ENCODE results near the gene MRPL4. TPM values are rescaled to one million over a fixed set of nuclear protein-coding genes. Genes with fewer than 3 reads are reported as not detected.

The MRPL4 gene
- total RNA-seq, 4 donors from 2014 or later: 44.1 to 89.6 (median 62.5) TPM

DNA sequence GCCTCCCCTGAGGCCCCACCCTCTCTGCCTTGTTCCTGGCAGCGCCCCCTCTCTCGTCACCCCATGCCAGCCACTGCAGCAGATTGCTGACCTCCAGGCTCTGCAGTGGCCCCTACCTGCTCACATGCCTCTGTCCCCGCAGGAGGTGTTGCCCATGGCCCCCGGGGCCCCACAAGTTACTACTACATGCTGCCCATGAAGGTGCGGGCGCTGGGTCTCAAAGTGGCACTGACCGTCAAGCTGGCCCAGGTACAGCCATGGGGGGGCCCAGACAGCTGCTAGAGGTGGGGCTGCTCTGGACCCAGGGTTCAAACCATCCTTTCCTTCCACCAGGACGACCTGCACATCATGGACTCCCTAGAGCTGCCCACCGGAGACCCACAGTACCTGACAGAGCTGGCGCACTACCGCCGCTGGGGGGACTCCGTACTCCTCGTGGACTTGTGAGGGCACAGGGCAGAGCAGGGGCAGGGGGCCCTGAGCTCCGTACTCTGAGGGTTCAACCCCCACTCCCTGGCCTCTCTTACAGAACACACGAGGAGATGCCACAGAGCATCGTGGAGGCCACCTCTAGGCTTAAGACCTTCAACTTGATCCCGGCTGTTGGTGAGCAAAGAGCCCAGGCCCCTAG, 6.2 kb downstream of the MRPL4 start:
- in situ Hi-C loops (cut with MboI; ENCODE audit: low pct_ligation_motif_present in 1 of 4, low pct_unique_long_range_greater_than_20kb in 1 of 4, low sequenced_read_pairs in 3 of 4) (loop anchor here in 1 of 4 donors (5.0 kb wide), 1 partner anchor 129 kb away; no protein-coding TSS in a partner anchor), intact Hi-C loops (cut with DNase I; ENCODE audit: low total_unique reads) (no loop called here)
- TF ChIP-seq POLR2AphosphoS5 (IDR thresholded peaks at IDR 0.05) (no peak), POLR2A (IDR thresholded peaks at IDR 0.05) (no peak), EP300 (IDR thresholded peaks at IDR 0.05; ENCODE audit: low read depth) (no peak)
- TF ChIP-seq, protein P1, sequence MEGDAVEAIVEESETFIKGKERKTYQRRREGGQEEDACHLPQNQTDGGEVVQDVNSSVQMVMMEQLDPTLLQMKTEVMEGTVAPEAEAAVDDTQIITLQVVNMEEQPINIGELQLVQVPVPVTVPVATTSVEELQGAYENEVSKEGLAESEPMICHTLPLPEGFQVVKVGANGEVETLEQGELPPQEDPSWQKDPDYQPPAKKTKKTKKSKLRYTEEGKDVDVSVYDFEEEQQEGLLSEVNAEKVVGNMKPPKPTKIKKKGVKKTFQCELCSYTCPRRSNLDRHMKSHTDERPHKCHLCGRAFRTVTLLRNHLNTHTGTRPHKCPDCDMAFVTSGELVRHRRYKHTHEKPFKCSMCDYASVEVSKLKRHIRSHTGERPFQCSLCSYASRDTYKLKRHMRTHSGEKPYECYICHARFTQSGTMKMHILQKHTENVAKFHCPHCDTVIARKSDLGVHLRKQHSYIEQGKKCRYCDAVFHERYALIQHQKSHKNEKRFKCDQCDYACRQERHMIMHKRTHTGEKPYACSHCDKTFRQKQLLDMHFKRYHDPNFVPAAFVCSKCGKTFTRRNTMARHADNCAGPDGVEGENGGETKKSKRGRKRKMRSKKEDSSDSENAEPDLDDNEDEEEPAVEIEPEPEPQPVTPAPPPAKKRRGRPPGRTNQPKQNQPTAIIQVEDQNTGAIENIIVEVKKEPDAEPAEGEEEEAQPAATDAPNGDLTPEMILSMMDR (IDR thresholded peaks at IDR 0.05): no peak
- H3K27ac ChIP-seq: no peak overlapping the region
- H3K27me3 ChIP-seq: no peaks in the 10 kb centered on the region
- no peak overlapping the region for H3K4me3 ChIP-seq
- peaks cover 0 to 5% (median 0%) of the 10 kb centered on the region in 4 donors for H3K4me1 ChIP-seq
- no peaks in the 10 kb centered on the region for H3K9me3 ChIP-seq
- peaks cover 0 to 37% (median 6%) of the 10 kb centered on the region in 4 donors for H3K36me3 ChIP-seq
- WGBS, 2 donors (ENCODE audit: low coverage in 1 of 2): 80 to 93% methylated on average over 1 to 18 of the region's 18 CpGs
- DNase-seq: no peak

- Histone ChIP-seq H3K4me3 (no peak overlapping the region), H3K36me3 (peaks cover 0 to 34% (median 6%) of the 10 kb centered on the region in 4 donors)
- intact Hi-C loops (cut with DNase I; ENCODE audit: low total_unique reads): no loop called here
Measured at GRCh38 chr19:10259162-10259905, 7.3 kb downstream of the MRPL4 start.

DNA sequence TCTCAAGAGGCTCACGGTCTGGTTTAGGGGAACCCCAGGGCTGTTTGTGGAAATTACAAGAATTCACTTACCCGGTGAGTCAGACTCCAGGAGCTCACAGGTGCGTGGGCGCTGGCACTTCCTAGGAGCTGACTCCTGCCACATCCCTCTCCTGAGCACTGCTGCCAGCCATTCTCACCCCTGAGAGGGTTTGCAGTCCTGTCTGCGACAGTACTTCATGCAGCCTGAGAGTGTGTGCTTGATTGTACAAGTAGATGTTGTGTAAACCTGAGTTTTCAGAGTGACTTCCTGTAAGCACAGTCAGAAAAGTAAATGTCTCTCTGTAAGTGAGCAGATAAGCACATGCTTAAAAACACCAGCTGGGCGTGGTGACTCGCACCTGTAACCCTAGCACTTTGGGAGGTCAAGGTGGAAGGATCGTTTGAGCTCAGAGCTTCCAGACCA, 8.1 kb downstream of the MRPL4 start:
- in situ Hi-C loops (cut with MboI; ENCODE audit: low pct_ligation_motif_present in 1 of 4, low pct_unique_long_range_greater_than_20kb in 1 of 4, low sequenced_read_pairs in 3 of 4): no loop called here
- 72% methylated on average over 8 of the region's 8 CpGs; no CpG with 5 or more reads in 1 of the 2 donors for WGBS, 2 donors (ENCODE audit: low coverage in 1 of 2)

More at GRCh38 chr19:10259162-10259905, 7.3 kb downstream of the MRPL4 start:
- H3K27ac ChIP-seq: peak overlapping the region in 1 of 4 donors; percentile 8
- TF ChIP-seq, protein P1 (IDR thresholded peaks at IDR 0.05): peak; percentile 64 to 72 (median 69)
- TF ChIP-seq POLR2AphosphoS5 (IDR thresholded peaks at IDR 0.05) (no peak), EP300 (IDR thresholded peaks at IDR 0.05; ENCODE audit: low read depth) (no peak)
- 68 to 100% methylated on average over 1 to 32 of the region's 32 CpGs for WGBS, 2 donors (ENCODE audit: low coverage in 1 of 2)
- H3K9me3 ChIP-seq: no peaks in the 10 kb centered on the region
- in situ Hi-C loops (cut with MboI; ENCODE audit: low pct_ligation_motif_present in 1 of 4, low pct_unique_long_range_greater_than_20kb in 1 of 4, low sequenced_read_pairs in 3 of 4): loop anchor here in 1 of 4 donors (5.0 kb wide), 1 partner anchor 128 kb away; no protein-coding TSS in a partner anchor
- H3K4me1 ChIP-seq: peaks cover 0 to 5% (median 0%) of the 10 kb centered on the region in 4 donors
- peak; percentile 88 for DNase-seq
- no peaks in the 10 kb centered on the region for H3K27me3 ChIP-seq

More for the DNA sequence above, 8.1 kb downstream of the MRPL4 start:
- Histone ChIP-seq H3K27ac (no peak overlapping the region), H3K4me1 (peaks cover 0 to 5% (median 0%) of the 10 kb centered on the region in 4 donors), H3K9me3 (no peaks in the 10 kb centered on the region), H3K36me3 (peaks cover 0 to 25% (median 6%) of the 10 kb centered on the region in 4 donors), H3K27me3 (no peaks in the 10 kb centered on the region), H3K4me3 (no peak overlapping the region)
- DNase-seq: no peak
- intact Hi-C loops (cut with DNase I; ENCODE audit: low total_unique reads): no loop called here
- TF ChIP-seq EP300 (IDR thresholded peaks at IDR 0.05; ENCODE audit: low read depth) (no peak), POLR2AphosphoS5 (IDR thresholded peaks at IDR 0.05) (no peak), POLR2A (IDR thresholded peaks at IDR 0.05) (no peak)
- TF ChIP-seq, protein P1 (IDR thresholded peaks at IDR 0.05): no peak
